Glutamatergic neuron (in vitro differentiated cells): ENCODE data around the gene CLMN. TPM values are rescaled to one million over a fixed set of nuclear protein-coding genes. Genes with fewer than 3 reads are reported as not detected.

Source experiments
- DNase-seq: peaks from one replicate; pipeline ENCODE4 v3.0.0; 2022
- H3K27ac Mint-ChIP-seq: one replicate; pipeline ENCODE4 v1.8.0; 2020; ENCODE audit warnings: mild to moderate bottlenecking, mixed read lengths, inconsistent platforms; ENCODE audit not compliant: unreplicated experiment
- H3K27me3 Mint-ChIP-seq: one replicate; pipeline ENCODE4 v1.8.0; 2020; ENCODE audit warnings: mild to moderate bottlenecking, moderate library complexity, mixed read lengths, inconsistent platforms; ENCODE audit not compliant: unreplicated experiment
- H3K36me3 Mint-ChIP-seq: one replicate; pipeline ENCODE4 v1.8.0; 2020; ENCODE audit warnings: mild to moderate bottlenecking, mixed read lengths, inconsistent platforms; ENCODE audit not compliant: unreplicated experiment
- H3K4me1 Mint-ChIP-seq: one replicate; pipeline ENCODE4 v1.8.0; 2020; ENCODE audit warnings: mild to moderate bottlenecking, low read depth, mixed read lengths, inconsistent platforms; ENCODE audit not compliant: unreplicated experiment
- H3K4me3 Mint-ChIP-seq: one replicate; pipeline ENCODE4 v1.8.0; 2020; ENCODE audit warnings: mild to moderate bottlenecking, mixed read lengths, inconsistent platforms; ENCODE audit not compliant: unreplicated experiment
- H3K9me3 Mint-ChIP-seq: one replicate; pipeline ENCODE4 v1.8.0; 2020; ENCODE audit warnings: mild to moderate bottlenecking, moderate library complexity, mixed read lengths, inconsistent platforms; ENCODE audit not compliant: unreplicated experiment
- CTCF ChIP-seq: fragments of 200-600 bp; sonication (generic); IDR thresholded peaks from one replicate; pipeline ENCODE4 v1.5.0; 2021; ENCODE audit not compliant: partially characterized antibody, unreplicated experiment
- total RNA-seq: library from RNA; stranded (reverse); fragmentation: NEBNext Ultra II Directional; extraction: Animal tissue kit (Norgen Biotek cat#: 25700); gene quantifications from one replicate; pipeline ENCODE4 v1.2.1, GENCODE V29; 2021; ENCODE audit not compliant: unreplicated experiment

Gene CLMN
- total RNA-seq, 1 donor from 2014 or later: 17.6 TPM

- Mint-ChIP-seq H3K4me1 (peaks cover 11% of the 10 kb centered on the region), H3K36me3 (no peaks in the 10 kb centered on the region), H3K27ac (no peak overlapping the region), H3K4me3 (no peak overlapping the region), H3K9me3 (no peaks in the 10 kb centered on the region), H3K27me3 (no peaks in the 10 kb centered on the region)
- no peak for DNase-seq
- TF ChIP-seq CTCF: no peak
Observed at GRCh38 chr14:95264271-95264973, 55.3 kb downstream of the CLMN start.

- H3K9me3 Mint-ChIP-seq: no peaks in the 10 kb centered on the region
- no peak for DNase-seq
- peaks cover 11% of the 10 kb centered on the region for H3K4me1 Mint-ChIP-seq
- H3K36me3 Mint-ChIP-seq: no peaks in the 10 kb centered on the region
- no peak overlapping the region for H3K4me3 Mint-ChIP-seq
- H3K27ac Mint-ChIP-seq: no peak overlapping the region
- H3K27me3 Mint-ChIP-seq: no peaks in the 10 kb centered on the region
- TF ChIP-seq CTCF: no peak
Observed at GRCh38 chr14:95263527-95264231, 56.0 kb downstream of the CLMN start.

GRCh38 chr14:95262511-95262891 lies 57.2 kb downstream of the CLMN start:
- no peaks in the 10 kb centered on the region for H3K27me3 Mint-ChIP-seq
- H3K27ac Mint-ChIP-seq: no peak overlapping the region

GRCh38 chr14:95261616-95262510 lies 57.8 kb downstream of the CLMN start:
- DNase-seq: no peak
- peaks cover 1% of the 10 kb centered on the region for H3K9me3 Mint-ChIP-seq
- H3K27ac Mint-ChIP-seq: no peak overlapping the region
- peaks cover 11% of the 10 kb centered on the region for H3K4me1 Mint-ChIP-seq
- TF ChIP-seq CTCF: no peak
- H3K27me3 Mint-ChIP-seq: no peaks in the 10 kb centered on the region
- no peak overlapping the region for H3K4me3 Mint-ChIP-seq
- no peaks in the 10 kb centered on the region for H3K36me3 Mint-ChIP-seq

More at GRCh38 chr14:95262511-95262891, 57.2 kb downstream of the CLMN start:
- no peaks in the 10 kb centered on the region for H3K9me3 Mint-ChIP-seq
- peaks cover 11% of the 10 kb centered on the region for H3K4me1 Mint-ChIP-seq
- no peaks in the 10 kb centered on the region for H3K36me3 Mint-ChIP-seq
- no peak for DNase-seq
- TF ChIP-seq CTCF: no peak
- H3K4me3 Mint-ChIP-seq: no peak overlapping the region
